Suppressor macrophage treated with lipopolysaccharide for 4 hours (primary cell): Measurements from ENCODE around the gene ZFP82.

Experiments used
- DNase-seq: peaks from one replicate; pipeline ENCODE4 v3.0.0-alpha.2; 2020

Gene ZFP82

GRCh38 chr19:36418287-36419001 lies at the start of gene ZFP82:
TSS of gene ZFP82 (minus strand) at chr19:36418644. CDS start at chr19:36409789, 8,855 bp downstream.
- peak; percentile 80 for DNase-seq

- DNase-seq: no peak
Measured at GRCh38 chr19:36460046-36460445, 41.6 kb upstream of the ZFP82 start.

- no peak for DNase-seq
Measured at GRCh38 chr19:36456831-36457230, 38.4 kb upstream of the ZFP82 start.

GRCh38 chr19:36449059-36449670 lies 30.7 kb upstream of the ZFP82 start:
- DNase-seq: no peak

- no peak for DNase-seq
Measured at GRCh38 chr19:36441339-36441738, 22.9 kb upstream of the ZFP82 start.

- DNase-seq: no peak
Measured at GRCh38 chr19:36436531-36436930, 18.1 kb upstream of the ZFP82 start.

- DNase-seq: no peak
Measured at GRCh38 chr19:36423925-36424324, 5.5 kb upstream of the ZFP82 start.

GRCh38 chr19:36421749-36422481 lies 3.5 kb upstream of the ZFP82 start:
- DNase-seq: no peak

- no peak for DNase-seq
Measured at GRCh38 chr19:36420961-36421748, 2.7 kb upstream of the ZFP82 start.

GRCh38 chr19:36417752-36418286 lies 625 bp downstream of the ZFP82 start:
- no peak for DNase-seq

- DNase-seq: no peak
Measured at GRCh38 chr19:36409841-36410240, 8.6 kb downstream of the ZFP82 start.

- DNase-seq: no peak
Measured at GRCh38 chr19:36408101-36408500, 10.3 kb downstream of the ZFP82 start.

- DNase-seq: no peak
Measured at GRCh38 chr19:36404498-36404897, 13.9 kb downstream of the ZFP82 start.

GRCh38 chr19:36401475-36401874 lies 17.0 kb downstream of the ZFP82 start:
- no peak for DNase-seq

- DNase-seq: peak; percentile 7
Measured at GRCh38 chr19:36398571-36398970, 19.9 kb downstream of the ZFP82 start.

GRCh38 chr19:36392916-36393673 lies 25.3 kb downstream of the ZFP82 start:
- DNase-seq: no peak

GRCh38 chr19:36379510-36379819 lies 39.0 kb downstream of the ZFP82 start:
- no peak for DNase-seq

GRCh38 chr19:36378625-36379509 lies 39.6 kb downstream of the ZFP82 start, which contains the start of gene ZFP14:
TSS of gene ZFP14 (minus strand) at chr19:36379201. CDS start at chr19:36367892, 11,309 bp downstream.
- DNase-seq: peak; percentile 97

- no peak for DNase-seq
Measured at GRCh38 chr19:36377541-36378178, 40.8 kb downstream of the ZFP82 start.

- DNase-seq: no peak
Measured at GRCh38 chr19:36373638-36374156, 44.7 kb downstream of the ZFP82 start.
